AG10803 (cell line): ENCODE measurements around the gene GP1BB.

Source experiments
- DNase-seq: peaks from one replicate; pipeline ENCODE4 v3.0.0; 2010; ENCODE audit warnings: low read depth
- H3K4me3 ChIP-seq: 2 replicates; pipeline ENCODE4 v1.5.1; 2011; ENCODE audit warnings: mild to moderate bottlenecking, low read length, control low read depth
- CTCF ChIP-seq: conservative IDR thresholded peaks from 2 replicates; pipeline ENCODE4 v1.5.1; 2011; ENCODE audit warnings: mild to moderate bottlenecking, low read length, control low read depth, inconsistent platforms

GP1BB gene

DNA sequence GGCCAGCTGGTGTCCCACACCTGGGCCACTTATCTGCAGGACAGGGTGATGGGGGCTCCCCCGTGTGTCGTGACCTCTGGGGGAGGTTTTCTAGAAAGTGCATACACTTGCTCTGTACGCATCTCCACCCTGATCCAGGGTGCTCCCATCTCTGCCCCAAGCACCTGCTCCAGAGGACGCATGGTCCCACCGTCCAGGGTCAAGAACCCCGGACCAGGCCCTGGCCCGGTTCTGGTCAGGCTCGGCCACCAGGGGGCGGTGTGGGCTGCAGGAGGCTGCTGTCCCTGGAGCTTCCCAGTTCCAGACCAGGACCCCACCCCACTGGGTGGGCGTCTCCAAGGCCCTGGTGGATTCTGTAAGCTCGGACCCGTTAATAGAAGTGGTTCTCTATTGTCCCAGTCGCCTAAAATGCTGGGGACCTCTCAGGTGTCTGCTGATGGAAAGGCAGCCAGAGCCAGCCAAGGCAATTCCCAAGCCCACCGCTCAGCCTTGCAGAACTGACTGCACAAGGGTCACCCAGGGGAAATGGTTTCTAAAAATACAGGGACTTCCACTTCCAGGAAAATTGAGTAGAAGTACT, 43.7 kb upstream of the GP1BB start:
- no peak overlapping the region for H3K4me3 ChIP-seq
- peak; percentile 11 for DNase-seq
- TF ChIP-seq CTCF, result peak; percentile 66

GRCh38 chr22:19680287-19680881, 43.0 kb upstream of the GP1BB start:
- no peak for TF ChIP-seq CTCF
- DNase-seq, result no peak
- H3K4me3 ChIP-seq, result no peak overlapping the region

- no peak for TF ChIP-seq CTCF
- DNase-seq, result peak; percentile 15
- H3K4me3 ChIP-seq, result no peak overlapping the region
Observed at GRCh38 chr22:19680911-19681862, 42.2 kb upstream of the GP1BB start.

- TF ChIP-seq CTCF, result no peak
- DNase-seq, result no peak
- H3K4me3 ChIP-seq, result no peak overlapping the region
Observed at GRCh38 chr22:19681863-19682245, 41.5 kb upstream of the GP1BB start.

DNA sequence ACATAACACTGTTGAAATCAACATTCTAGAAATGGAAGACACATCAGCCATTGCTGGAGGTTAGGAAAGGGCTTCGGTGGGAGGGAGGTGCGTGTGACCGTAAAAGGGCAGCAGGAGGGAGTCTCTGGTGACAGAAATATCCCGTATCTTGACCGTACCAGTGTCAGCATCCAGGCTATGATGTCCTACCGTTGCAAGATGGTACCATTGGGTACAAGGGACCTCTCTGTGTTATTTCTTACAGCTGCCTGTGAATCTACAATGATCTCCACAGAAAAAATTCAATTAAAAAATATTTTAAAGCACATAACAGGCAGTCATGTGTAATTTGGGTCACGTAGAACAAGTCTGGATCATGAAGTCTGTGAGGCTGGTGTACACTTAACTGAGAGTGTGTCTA, 36.4 kb upstream of the GP1BB start:
- no peak overlapping the region for H3K4me3 ChIP-seq
- no peak for DNase-seq
- TF ChIP-seq CTCF, result no peak

GRCh38 chr22:19687561-19688300, 35.6 kb upstream of the GP1BB start:
- no peak overlapping the region for H3K4me3 ChIP-seq
- DNase-seq, result peak; percentile 24
- TF ChIP-seq CTCF, result no peak
